CD4-positive, alpha-beta T cell treated with Interleukin-1 beta for 1 hour (primary cell): ENCODE results near the gene CAMTA1.
"Not testable (repeated sequence)": the region's sequence is repeated elsewhere in the genome, so short reads cannot be mapped to it uniquely, and the experiment has no call there.

ENCODE experiments used
- DNase-seq, 2 donors: peaks; one replicate each; pipeline ENCODE4 v3.0.0-alpha.2; 2020 to 2022

The CAMTA1 gene

GRCh38 chr1:7695497-7696117 is 910.4 kb downstream of the CAMTA1 start:
- DNase-seq = no peak

GRCh38 chr1:7698641-7699040 is 913.4 kb downstream of the CAMTA1 start:
- DNase-seq = no peak

- no peak for DNase-seq
These were observed 917.1 kb downstream of the CAMTA1 start for GRCh38 chr1:7702365-7702764.

DNA sequence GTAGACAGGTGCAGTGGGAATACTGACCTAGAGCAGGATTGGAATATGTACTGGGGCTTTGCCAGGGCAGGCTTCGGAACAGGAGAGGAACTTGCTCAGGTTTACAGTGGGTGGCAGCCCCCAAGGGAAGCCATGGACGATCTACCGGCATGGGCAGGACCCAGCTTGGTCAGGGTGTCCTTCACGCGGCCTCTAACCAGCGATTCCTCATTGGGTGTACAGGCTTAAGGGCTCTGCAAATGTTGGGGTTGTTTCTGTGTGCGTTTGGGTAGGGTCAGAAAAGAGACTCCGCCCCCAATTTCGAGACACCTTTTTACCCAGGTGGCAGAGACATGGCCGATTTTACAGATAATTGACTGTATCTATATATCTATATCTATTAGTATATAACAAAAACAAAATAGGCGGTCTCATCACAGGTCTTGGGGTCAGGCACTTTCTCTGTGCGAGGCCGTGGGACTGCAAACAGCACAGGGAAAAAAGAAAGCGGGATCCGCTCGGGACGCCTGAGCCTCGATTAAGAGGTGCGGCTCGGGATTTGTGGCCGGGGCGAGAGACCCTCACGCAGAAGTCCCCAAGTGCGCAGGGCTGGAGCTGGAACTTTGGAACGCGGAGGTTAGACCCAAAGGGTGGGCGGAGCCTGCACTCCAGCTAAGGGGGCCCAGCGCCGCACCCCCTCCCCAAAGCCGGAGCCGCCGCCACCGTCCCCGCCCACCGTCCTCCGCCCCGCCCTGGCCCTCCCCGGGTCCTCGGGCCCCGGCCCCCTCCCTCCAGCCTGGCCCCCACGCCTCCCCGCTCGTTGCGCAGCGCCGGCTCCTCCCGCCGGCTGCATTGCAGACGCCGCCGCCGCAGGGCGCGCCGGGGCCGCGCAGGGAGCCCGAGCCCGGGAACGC is 918.3 kb downstream of the CAMTA1 start:
- DNase-seq = peak; percentile 41 to 46

DNA sequence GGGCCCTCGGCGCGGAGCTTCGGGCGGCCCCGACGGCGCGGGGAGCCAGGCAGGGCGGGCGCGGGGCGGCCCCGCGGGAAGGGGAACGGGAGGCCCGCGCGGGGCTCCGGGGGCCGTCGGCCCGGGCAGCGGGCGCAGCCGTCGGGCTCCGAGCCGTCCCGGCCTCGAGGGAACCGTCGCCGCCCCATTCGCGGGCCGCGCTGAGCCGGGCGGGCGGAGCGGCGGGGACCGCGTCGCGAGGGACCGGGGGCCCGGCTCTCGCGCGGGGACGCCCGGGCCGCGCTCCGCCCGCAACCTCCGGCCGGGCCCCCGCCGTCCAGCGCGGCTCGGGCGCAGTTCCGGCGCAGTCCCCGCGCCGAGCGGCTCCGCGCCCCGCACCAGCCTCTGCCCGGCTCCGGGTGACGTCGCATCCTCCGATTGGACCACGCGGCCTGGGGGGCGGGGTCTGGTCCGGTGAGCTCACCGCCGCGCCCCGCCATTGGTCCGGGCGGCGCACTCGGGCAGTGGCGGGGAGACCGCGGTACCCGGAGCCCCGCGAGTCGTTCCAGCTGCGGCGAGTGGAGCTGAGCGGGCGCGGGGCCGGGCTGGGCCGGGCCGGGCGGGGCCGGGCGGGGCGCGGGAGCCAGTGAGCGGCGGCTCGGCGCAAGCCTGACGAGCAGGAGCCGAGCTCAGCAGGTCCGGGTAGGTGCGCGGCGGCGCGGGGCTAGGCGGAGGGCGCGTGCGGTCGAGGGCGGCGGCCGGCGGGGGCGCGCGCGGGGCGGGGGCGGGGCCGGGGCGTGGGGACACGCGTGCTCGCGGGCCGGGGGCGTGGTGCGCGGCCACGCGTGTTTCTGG is 919.2 kb downstream of the CAMTA1 start:
- peak; percentile 94 for DNase-seq

DNA sequence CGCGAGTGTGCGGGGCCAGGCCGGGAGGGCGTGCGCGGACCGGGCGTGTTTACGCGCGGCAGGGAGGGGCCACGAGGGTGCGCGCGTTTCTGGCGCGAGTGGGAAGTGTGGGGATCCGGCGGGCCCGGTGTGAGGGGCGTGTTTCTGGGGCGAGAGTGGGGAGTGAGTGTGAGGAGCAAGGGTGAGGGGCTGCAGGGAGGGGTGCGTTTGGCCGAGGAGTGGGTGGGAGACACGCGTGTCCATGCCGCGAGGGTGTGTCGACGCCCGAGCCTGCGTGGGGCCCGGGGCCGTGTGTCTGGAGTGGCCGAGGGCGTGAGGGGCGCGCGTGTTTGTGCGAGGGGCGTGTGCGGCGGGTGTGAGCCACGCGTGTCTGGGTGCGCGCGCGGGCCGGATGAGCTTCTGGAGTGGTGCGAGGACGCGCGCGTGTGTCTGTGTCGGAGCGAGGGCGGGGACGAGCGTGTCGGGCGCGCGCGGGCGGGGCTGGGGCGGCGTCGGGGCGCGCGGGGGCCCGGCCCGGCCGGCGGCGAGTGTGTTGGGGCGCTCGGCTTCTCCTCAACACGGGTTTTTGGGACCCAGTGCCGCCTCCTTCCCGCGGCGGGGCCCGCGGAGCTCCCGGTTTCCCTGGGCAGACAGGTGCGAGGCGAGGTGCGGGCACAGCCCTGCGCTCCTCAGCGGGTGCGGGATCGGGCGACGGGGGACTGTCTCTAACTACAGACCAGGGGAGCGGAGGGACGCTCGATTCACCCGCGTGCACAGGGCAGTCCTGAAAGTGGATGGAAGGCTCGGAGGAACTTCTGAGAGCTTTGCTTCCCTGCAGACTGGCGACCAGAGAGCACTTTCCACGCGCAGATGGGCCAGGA is 920.0 kb downstream of the CAMTA1 start:
- peak; percentile 59 to 63 for DNase-seq

- DNase-seq = peak in 1 of 2 donors; percentile 5
These were observed 920.6 kb downstream of the CAMTA1 start for GRCh38 chr1:7705908-7706216.

- no peak for DNase-seq
These were observed 922.3 kb downstream of the CAMTA1 start for GRCh38 chr1:7707527-7707926.

- not testable (repeated sequence) for DNase-seq
These were observed 922.8 kb downstream of the CAMTA1 start for GRCh38 chr1:7708065-7708464.

DNA sequence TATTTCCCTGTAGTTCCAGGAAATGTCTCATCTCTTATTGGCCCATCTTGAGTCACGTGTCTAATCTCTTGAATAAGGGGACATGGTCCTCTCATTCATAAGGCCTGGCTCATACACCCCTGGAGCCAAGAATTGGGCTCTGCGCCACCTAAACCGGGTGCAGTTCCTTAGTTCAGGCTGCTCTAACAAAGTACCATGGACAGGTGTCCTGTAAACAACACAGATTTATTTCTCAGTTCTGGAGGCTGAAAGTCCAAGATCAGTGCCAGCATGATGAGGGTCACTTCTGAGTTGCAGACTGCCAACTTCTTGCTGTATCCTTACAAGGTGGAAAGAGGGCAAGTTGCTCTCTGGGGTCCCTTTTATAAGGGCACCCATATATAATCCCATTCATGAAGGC is 925.6 kb downstream of the CAMTA1 start:
- DNase-seq = no peak

DNA sequence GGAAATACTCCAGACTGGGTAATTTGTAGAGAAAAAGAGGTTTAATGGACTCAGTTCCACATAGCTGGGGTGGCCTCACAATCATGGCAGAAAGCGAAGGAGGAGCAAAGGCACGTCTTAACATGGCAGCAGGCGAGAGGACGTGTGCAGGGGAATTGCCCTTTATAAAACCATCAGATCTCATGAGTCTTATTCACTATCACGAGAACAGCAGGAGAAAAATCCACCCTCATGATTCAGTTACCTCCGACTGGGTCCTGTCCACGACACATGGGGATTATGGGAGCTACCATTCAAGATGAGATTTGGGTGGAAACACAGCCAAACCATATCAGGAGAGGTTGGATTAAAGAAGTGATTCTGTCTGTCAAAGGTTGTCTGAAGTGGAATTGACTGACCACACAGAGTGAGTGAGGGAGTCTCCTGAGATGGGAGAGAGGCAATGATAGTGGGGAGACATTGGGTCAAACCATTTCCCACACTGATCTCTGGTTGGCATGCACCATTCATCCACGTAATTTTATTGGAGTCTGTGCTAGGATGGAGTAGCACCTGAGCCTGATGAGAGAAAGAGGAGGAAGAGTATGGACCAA is 927.6 kb downstream of the CAMTA1 start:
- DNase-seq = no peak

- no peak for DNase-seq
These were observed 931.3 kb downstream of the CAMTA1 start for GRCh38 chr1:7716506-7716905.

GRCh38 chr1:7717748-7718368 is 932.6 kb downstream of the CAMTA1 start:
- DNase-seq = no peak

DNA sequence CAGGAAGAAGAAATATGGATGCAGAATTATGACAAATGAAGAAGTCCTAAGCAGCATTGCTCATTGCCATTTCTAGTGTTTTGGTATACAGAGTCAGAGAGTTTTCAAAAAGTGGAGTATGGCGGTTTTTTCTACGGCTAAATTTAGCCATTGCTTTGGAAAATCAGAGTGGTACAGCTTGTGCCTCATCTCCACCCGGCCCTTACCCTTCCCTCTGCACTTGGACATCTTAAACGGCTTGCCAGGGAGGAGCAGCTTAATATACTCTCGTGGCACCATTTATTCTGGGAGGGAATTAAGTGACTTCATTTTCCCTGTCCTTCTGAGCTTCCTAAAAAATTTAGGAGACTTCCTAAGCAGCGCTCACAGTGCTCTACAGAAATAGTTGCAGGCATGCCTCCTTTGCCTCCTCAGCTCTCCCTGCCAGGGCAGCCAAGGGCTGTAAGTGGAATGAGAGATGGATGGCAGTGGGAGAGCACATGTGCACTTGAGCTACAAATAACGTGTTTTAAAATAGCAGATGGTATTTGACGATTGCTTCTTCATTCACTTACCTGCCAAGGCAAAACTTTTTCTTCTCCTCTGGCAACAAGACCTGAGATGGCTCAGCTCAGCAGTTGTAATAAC is 934.3 kb downstream of the CAMTA1 start:
- no peak for DNase-seq

DNA sequence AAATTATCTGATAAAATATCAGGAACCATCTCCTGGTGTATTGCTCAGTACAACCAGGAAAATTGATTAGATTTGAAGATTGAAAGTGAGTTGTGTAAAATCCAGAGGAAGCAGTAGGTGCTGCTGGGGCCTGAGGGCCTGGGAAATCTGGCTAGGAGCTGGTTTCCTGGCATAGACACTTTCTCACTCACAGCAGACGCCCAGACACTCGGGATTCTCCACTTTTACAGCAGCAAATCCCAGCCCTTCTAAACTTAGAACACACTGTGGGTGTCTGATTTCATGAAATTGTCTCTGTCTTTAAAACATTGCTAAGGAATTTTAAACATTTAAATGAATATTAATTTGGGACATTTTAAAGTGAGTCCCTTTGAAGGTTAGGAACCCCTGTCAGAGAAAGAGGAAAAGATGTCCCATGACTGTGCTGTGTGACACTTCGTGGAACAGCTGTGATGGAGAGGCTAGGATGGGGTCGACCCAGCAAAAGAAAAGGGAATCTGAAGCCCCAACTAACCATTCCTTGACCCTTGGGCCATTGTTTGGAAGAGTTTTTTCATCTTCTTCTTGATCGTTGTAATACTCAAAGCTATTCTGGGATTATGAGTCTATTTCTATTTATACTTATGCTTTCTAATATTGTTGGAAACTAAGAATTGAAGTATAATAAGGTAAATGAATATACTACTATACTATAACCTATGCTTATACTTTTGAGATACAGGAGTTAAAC is 936.9 kb downstream of the CAMTA1 start:
- DNase-seq = no peak

GRCh38 chr1:7722670-7723012 is 937.4 kb downstream of the CAMTA1 start:
- DNase-seq = no peak

DNA sequence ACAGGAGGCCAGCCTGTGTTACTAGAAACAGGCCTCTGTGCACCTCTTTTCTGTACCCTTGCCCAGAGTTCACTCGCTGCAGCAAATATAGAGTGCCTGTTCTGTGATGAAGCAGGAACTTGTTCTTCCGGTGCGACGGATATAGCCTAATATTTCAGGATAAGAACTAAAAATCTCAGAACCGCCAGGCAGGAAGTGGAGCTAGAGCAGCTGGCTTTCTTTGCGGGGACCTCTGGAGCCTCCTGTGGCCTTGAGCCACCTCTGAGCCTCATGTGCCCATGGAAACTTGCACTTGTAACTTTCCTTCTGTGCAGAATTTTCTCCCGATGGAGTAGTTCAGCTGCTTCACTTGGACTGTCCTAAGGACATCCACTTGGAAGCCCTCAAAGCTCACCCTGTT is 941.4 kb downstream of the CAMTA1 start:
- DNase-seq = no peak

DNA sequence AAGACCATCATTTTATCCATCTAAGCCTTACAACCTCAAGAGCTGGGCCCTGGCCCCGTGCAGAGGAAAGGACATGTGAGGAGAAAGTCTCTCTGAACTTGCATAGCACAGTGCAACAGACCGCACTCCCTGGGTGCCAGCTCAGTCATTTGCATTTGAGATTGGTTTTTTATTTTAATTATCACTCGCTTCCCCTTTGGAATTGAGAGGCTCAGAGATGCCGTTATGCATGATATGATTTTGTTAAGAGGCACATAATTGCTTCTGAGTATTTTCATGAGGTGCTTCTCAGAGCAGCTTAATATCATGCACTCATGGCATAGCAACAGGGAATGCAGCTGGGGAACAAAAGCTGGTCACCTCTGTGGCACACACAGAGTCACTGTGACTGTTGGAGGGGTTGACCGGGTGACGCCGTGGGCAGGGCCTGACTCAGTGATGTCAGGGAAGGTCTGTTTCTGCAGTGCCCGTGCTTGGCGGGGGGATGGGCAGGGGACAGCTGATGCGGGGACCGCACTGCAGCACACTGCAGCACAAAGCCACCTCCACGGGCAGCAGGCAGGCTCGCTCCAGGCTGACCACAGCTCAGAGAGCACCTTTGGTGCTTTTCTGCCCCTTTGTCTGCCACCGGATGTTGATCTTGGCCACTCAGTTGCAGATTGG is 942.7 kb downstream of the CAMTA1 start:
- no peak for DNase-seq

- DNase-seq = no peak
These were observed 944.5 kb downstream of the CAMTA1 start for GRCh38 chr1:7729761-7730160.

- DNase-seq = no peak
These were observed 947.1 kb downstream of the CAMTA1 start for GRCh38 chr1:7732331-7732730.
